GM23338 (cell line): ENCODE results near the gene UBA1. TPM values are rescaled to one million over a fixed set of nuclear protein-coding genes. Genes with fewer than 3 reads are reported as not detected.

ENCODE experiments used
- ATAC-seq: fragments of 200-7000 bp; cut with Tn5 transposase; 3 replicates; pipeline ENCODE4 v1.9.1; 2020
- DNase-seq: peaks from one replicate; pipeline ENCODE4 v3.0.0-alpha.2; 2015; ENCODE audit warnings: low spot score
- H2AFZ ChIP-seq: fragments of 200-600 bp; sonication (generic); 2 replicates; pipeline ENCODE4 v1.8.0; 2016; ENCODE audit warnings: antibody characterized with exemption, mild to moderate bottlenecking, moderate library complexity
- H3F3A ChIP-seq: fragments of 200-600 bp; sonication (generic); replicated peaks from 2 replicates; pipeline ENCODE4 v1.8.0; 2017; ENCODE audit warnings: antibody characterized with exemption, mixed run types, low read depth
- H3K27ac ChIP-seq: fragments of 200-600 bp; sonication (generic); 2 replicates; pipeline ENCODE4 v1.6.1; 2016; ENCODE audit warnings: low read depth
- H3K27me3 ChIP-seq: fragments of 200-600 bp; sonication (generic); 2 replicates; pipeline ENCODE4 v1.8.0; 2016; ENCODE audit warnings: mild to moderate bottlenecking, mixed run types, moderate library complexity; ENCODE audit not compliant: insufficient read depth
- H3K36me3 ChIP-seq: fragments of 200-600 bp; sonication (generic); 2 replicates; pipeline ENCODE4 v1.8.0; 2016; ENCODE audit warnings: mild to moderate bottlenecking; ENCODE audit not compliant: insufficient read depth
- H3K4me1 ChIP-seq: fragments of 200-600 bp; sonication (generic); 2 replicates; pipeline ENCODE4 v1.8.0; 2016; ENCODE audit warnings: mild to moderate bottlenecking, moderate library complexity; ENCODE audit not compliant: insufficient read depth
- H3K4me2 ChIP-seq: fragments of 200-600 bp; sonication (generic); 2 replicates; pipeline ENCODE4 v1.7.1; 2017; ENCODE audit warnings: mixed run types
- H3K4me3 ChIP-seq: fragments of 200-600 bp; sonication (generic); 2 replicates; pipeline ENCODE4 v1.6.1; 2016; ENCODE audit warnings: mixed run types
- H3K79me2 ChIP-seq: fragments of 200-600 bp; sonication (generic); replicated peaks from 2 replicates; pipeline ENCODE4 v1.8.0; 2017; ENCODE audit warnings: mild to moderate bottlenecking; ENCODE audit not compliant: insufficient read depth
- H3K9me2 ChIP-seq: fragments of 200-600 bp; sonication (generic); 2 replicates; pipeline ENCODE4 v1.8.0; 2017; ENCODE audit not compliant: insufficient read depth
- H4K20me1 ChIP-seq: fragments of 200-600 bp; sonication (generic); replicated peaks from 2 replicates; pipeline ENCODE4 v1.8.0; 2017; ENCODE audit warnings: mild to moderate bottlenecking; ENCODE audit not compliant: insufficient read depth
- H3K27ac Mint-ChIP-seq: 2 replicates; pipeline ENCODE4 v1.8.0; 2020; ENCODE audit warnings: inconsistent platforms, mild to moderate bottlenecking, moderate library complexity, mixed read lengths
- H3K27me3 Mint-ChIP-seq: 3 replicates; pipeline ENCODE4 v1.8.0; 2022; ENCODE audit warnings: low read depth, mild to moderate bottlenecking, moderate library complexity, mixed read lengths, inconsistent platforms; ENCODE audit not compliant: insufficient read depth, poor library complexity
- H3K36me3 Mint-ChIP-seq: 3 replicates; pipeline ENCODE4 v1.8.0; 2021; ENCODE audit warnings: low read depth, mild to moderate bottlenecking, inconsistent platforms, moderate library complexity, mixed read lengths
- H3K4me1 Mint-ChIP-seq: 3 replicates; pipeline ENCODE4 v1.8.0; 2020; ENCODE audit warnings: mild to moderate bottlenecking, inconsistent platforms, mixed read lengths
- H3K4me3 Mint-ChIP-seq: 3 replicates; pipeline ENCODE4 v1.8.0; 2021; ENCODE audit warnings: moderate library complexity, mild to moderate bottlenecking, inconsistent platforms, mixed read lengths
- H3K9me3 Mint-ChIP-seq: 3 replicates; pipeline ENCODE4 v1.8.0; 2020; ENCODE audit warnings: moderate library complexity, mild to moderate bottlenecking, inconsistent platforms, mixed read lengths
- CREB1 ChIP-seq: fragments of 250-450 bp; sonication (Bioruptor Pico); IDR thresholded peaks from 2 replicates; pipeline ENCODE4 v1.5.0; 2020; ENCODE audit warnings: low read depth, mild to moderate bottlenecking, moderate library complexity
- CTCF ChIP-seq, 2 experiments: fragments of 200-600 bp in 1 of 2; sonication (generic) in 1 of 2; conservative IDR thresholded peaks; 2 replicates each; pipeline versions ENCODE4 v1.5.1 to v1.6.1; 2016 to 2017; ENCODE audit warnings: antibody characterized with exemption in 2 of 2, low read depth in 2 of 2, mild to moderate bottlenecking in 2 of 2, moderate library complexity in 1 of 2
- ETS1 ChIP-seq: IDR thresholded peaks from 2 replicates; pipeline ENCODE4 v1.6.1; 2016; ENCODE audit warnings: antibody characterized with exemption
- EZH2 ChIP-seq: fragments of 200-600 bp; sonication (generic); IDR thresholded peaks from one replicate; pipeline ENCODE4 v1.8.0; 2017; ENCODE audit warnings: antibody characterized with exemption, mild to moderate bottlenecking, low read depth; ENCODE audit not compliant: unreplicated experiment
- EZH2phosphoT487 ChIP-seq: fragments of 200-600 bp; sonication (generic); IDR thresholded peaks from one replicate; pipeline ENCODE4 v1.8.1; 2018; ENCODE audit warnings: antibody characterized with exemption; ENCODE audit not compliant: unreplicated experiment
- JUNB ChIP-seq: IDR thresholded peaks from one replicate; pipeline ENCODE4 v1.6.1; 2016; ENCODE audit warnings: antibody characterized with exemption; ENCODE audit not compliant: unreplicated experiment
- NANOG ChIP-seq: IDR thresholded peaks from 2 replicates; pipeline ENCODE4 v1.6.1; 2016; ENCODE audit warnings: antibody characterized with exemption, borderline replicate concordance
- POLR2AphosphoS5 ChIP-seq: IDR thresholded peaks from 2 replicates; pipeline ENCODE4 v1.6.1; 2016; ENCODE audit warnings: antibody characterized with exemption, low read depth
- REST ChIP-seq: IDR thresholded peaks from one replicate; pipeline ENCODE4 v1.6.1; 2018; ENCODE audit warnings: antibody characterized with exemption; ENCODE audit not compliant: unreplicated experiment
- STAT1 ChIP-seq: IDR thresholded peaks from one replicate; pipeline ENCODE4 v1.6.1; 2016; ENCODE audit warnings: antibody characterized with exemption; ENCODE audit not compliant: unreplicated experiment
- ZNF114 ChIP-seq: fragments of 250-450 bp; sonication (Bioruptor Pico); IDR thresholded peaks from 2 replicates; pipeline ENCODE4 v1.5.0; 2020; ENCODE audit warnings: mild to moderate bottlenecking, moderate library complexity
- ZNF331 ChIP-seq: fragments of 250-450 bp; sonication (Bioruptor Pico); IDR thresholded peaks from 2 replicates; pipeline ENCODE4 v1.5.0; 2020; ENCODE audit warnings: low read depth, mild to moderate bottlenecking, moderate library complexity
- ZNF462 ChIP-seq: fragments of 250-450 bp; sonication (Bioruptor Pico); IDR thresholded peaks from 2 replicates; pipeline ENCODE4 v1.5.0; 2020; ENCODE audit warnings: mild to moderate bottlenecking, moderate library complexity
- polyA plus RNA-seq: library from polyadenylated mRNA; unstranded; fragments of >200 nt; fragmentation: Nextera tagmentation; extraction: Ambion mirVana; gene quantifications from 2 replicates; pipeline ENCODE4 v1.2.1, GENCODE V29; 2016
- total RNA-seq: library from RNA; depleted of rRNA; stranded (reverse); fragments of >200 nt; shearing (Covaris generic); gene quantifications from 2 replicates; pipeline ENCODE4 v1.2.3, GENCODE V29; 2014

UBA1 gene
- total and polyA plus RNA-seq, 2 experiments from 2014 or later, result 104 to 377 TPM

- Histone ChIP-seq H3K4me1 (no peaks in the 10 kb centered on the region), H3K9me2 (no peaks in the 10 kb centered on the region), H3K27ac (no peak overlapping the region), H3K4me2 (no peak overlapping the region), H3K79me2 (peaks cover 24% of the 10 kb centered on the region), H3K4me3 (no peak overlapping the region), H3F3A (no peaks in the 10 kb centered on the region), H3K27me3 (no peaks in the 10 kb centered on the region), H4K20me1 (no peaks in the 10 kb centered on the region), H2AFZ (no peak overlapping the region), H3K36me3 (peaks cover 6% of the 10 kb centered on the region)
- Mint-ChIP-seq H3K4me1 (peaks cover 11% of the 10 kb centered on the region), H3K36me3 (peaks cover 59% of the 10 kb centered on the region), H3K27ac (no peak overlapping the region), H3K4me3 (no peak overlapping the region), H3K27me3 (peaks cover 3% of the 10 kb centered on the region), H3K9me3 (no peaks in the 10 kb centered on the region; the same call in 2 of the 3 replicates)
- TF ChIP-seq EZH2 (no peak), ETS1 (no peak), REST (no peak), EZH2phosphoT487 (no peak), JUNB (no peak), STAT1 (no peak), ZNF462 (CRISPR knock-in tag) (no peak), ZNF114 (CRISPR knock-in tag) (no peak), CTCF (conservative IDR thresholded peaks at IDR 0.05; ENCODE audit: low read depth in 2 of 2) (no peak), NANOG (no peak), CREB1 (CRISPR knock-in tag) (no peak), ZNF331 (CRISPR knock-in tag) (no peak), POLR2AphosphoS5 (no peak)
- DNase-seq, result no peak
- ATAC-seq, result no peak
Measured at GRCh38 chrX:47224896-47225290, 31.3 kb downstream of the UBA1 start.
